HCT116 (cell line): ENCODE measurements around the gene NEK11. TPM values are rescaled to one million over a fixed set of nuclear protein-coding genes. Genes with fewer than 3 reads are reported as not detected.

Experiments
- ATAC-seq: fragments of 200-7000 bp; cut with Tn5 transposase; 2 replicates; pipeline ENCODE4 v1.9.1; 2020; ENCODE audit warnings: mild to moderate bottlenecking, moderate library complexity
- BruUV-seq: library from RNA; stranded (reverse); fragments of 400-500 nt; replicated peaks from 2 replicates; lab custom pipeline; 2021; lab: Mats Ljungman, UMichigan
- CTCF ChIA-PET: fragments of 300-600 bp; sonication (Branson Sonifier 250); formaldehyde crosslinking; loops from one replicate; lab custom pipeline; 2021; ENCODE audit warnings: antibody characterized with exemption; lab: Charles Lee
- POLR2A ChIA-PET: fragments of 300-600, 350-600 bp; sonication (Branson Sonifier 250); formaldehyde crosslinking; loops from one replicate; lab custom pipeline; 2021; ENCODE audit warnings: antibody characterized with exemption; lab: Charles Lee
- RAD21 ChIA-PET, 2 experiments: fragments of 300-600 bp; sonication (Branson Sonifier 250); formaldehyde crosslinking; loops; one replicate each; lab custom pipeline; 2023; ENCODE audit warnings: low total read pairs in 2 of 2; ENCODE audit not compliant: uncharacterized antibody in 2 of 2, unreplicated experiment in 2 of 2, low non-redundant PET in 1 of 2; lab: Charles Lee
- DNase-seq: peaks from one replicate; pipeline ENCODE4 v3.0.0-alpha.2; 2010; ENCODE audit warnings: low read depth, low spot score
- H2AFZ ChIP-seq: fragments of 200-600 bp; shearing (Covaris generic), sonication (generic); 2 replicates; pipeline ENCODE4 v1.6.1; 2017; ENCODE audit warnings: low read depth, mixed run types, mixed read lengths, antibody characterized with exemption, low read length; ENCODE audit not compliant: poor library complexity, severe bottlenecking
- H3K27ac ChIP-seq: 2 replicates; pipeline ENCODE4 v1.5.1; 2012; ENCODE audit warnings: low read depth, low read length
- H3K27me3 ChIP-seq: fragments of 200-600 bp; sonication (generic); 2 replicates; pipeline ENCODE4 v1.6.1; 2016; ENCODE audit warnings: mixed run types, low read length, mixed read lengths; ENCODE audit not compliant: insufficient read depth
- H3K36me3 ChIP-seq, 2 experiments: fragments of 200-500 bp in 1 of 2; fragments of 200-600 bp in 1 of 2; sonication (Bioruptor generic) in 1 of 2; sonication (generic) in 1 of 2; 2 replicates each; pipeline versions ENCODE4 v1.5.1 to v1.6.1; 2014 to 2016; ENCODE audit warnings: low read length in 2 of 2, inconsistent platforms in 1 of 2, mixed read lengths in 1 of 2, mixed run types in 1 of 2; ENCODE audit not compliant: insufficient read depth in 2 of 2, control insufficient read depth in 1 of 2
- H3K4me1 ChIP-seq, 2 experiments: fragments of 200-600 bp in 1 of 2; sonication (generic) in 1 of 2; 2 replicates each; pipeline versions ENCODE4 v1.5.1 to v1.6.1; 2012 to 2017; ENCODE audit warnings: low read length in 2 of 2, inconsistent platforms in 1 of 2, mild to moderate bottlenecking in 1 of 2, mixed read lengths in 1 of 2, mixed run types in 1 of 2, moderate library complexity in 1 of 2; ENCODE audit not compliant: insufficient read depth in 2 of 2, control insufficient read depth in 1 of 2
- H3K4me2 ChIP-seq: fragments of 200-600 bp; sonication (generic); 2 replicates; pipeline ENCODE4 v1.6.1; 2017; ENCODE audit warnings: mixed run types, low read length, mixed read lengths
- H3K4me3 ChIP-seq, 2 experiments: fragments of 200-600 bp in 1 of 2; sonication (generic) in 1 of 2; replicated peaks in 1 of 2; 2 replicates each; pipeline ENCODE4 v1.5.1; 2011 to 2016; ENCODE audit warnings: low read length in 2 of 2, control low read depth in 1 of 2, low read depth in 1 of 2, mild to moderate bottlenecking in 1 of 2, mixed read lengths in 1 of 2, mixed run types in 1 of 2
- H3K79me2 ChIP-seq: fragments of 200-600 bp; sonication (generic); 2 replicates; pipeline ENCODE4 v1.6.1; 2017; ENCODE audit warnings: mild to moderate bottlenecking, mixed run types, low read length, moderate library complexity, mixed read lengths; ENCODE audit not compliant: insufficient read depth
- H3K9ac ChIP-seq: fragments of 200-600 bp; sonication (generic); 2 replicates; pipeline ENCODE4 v1.6.1; 2016; ENCODE audit warnings: low read length, mixed read lengths
- H3K9me2 ChIP-seq: fragments of 200-600 bp; sonication (generic), shearing (Covaris generic); 2 replicates; pipeline ENCODE4 v1.6.1; 2017; ENCODE audit warnings: mixed run types, mild to moderate bottlenecking, moderate library complexity; ENCODE audit not compliant: insufficient read depth
- H3K9me3 ChIP-seq, 2 experiments: fragments of 200-500 bp in 1 of 2; fragments of 200-600 bp in 1 of 2; sonication (Bioruptor generic) in 1 of 2; sonication (generic) in 1 of 2; 2 replicates each; pipeline ENCODE4 v1.6.1; 2014 to 2017; ENCODE audit warnings: low read length in 2 of 2, mixed read lengths in 2 of 2, inconsistent platforms in 1 of 2, low read depth in 1 of 2, mild to moderate bottlenecking in 1 of 2, mixed run types in 1 of 2, moderate library complexity in 1 of 2; ENCODE audit not compliant: control insufficient read depth in 1 of 2, insufficient read depth in 1 of 2
- H4K20me1 ChIP-seq: fragments of 200-600 bp; sonication (generic), shearing (Covaris generic); 2 replicates; pipeline ENCODE4 v1.6.1; 2017; ENCODE audit warnings: mixed run types, mild to moderate bottlenecking, moderate library complexity; ENCODE audit not compliant: insufficient read depth
- CEBPB ChIP-seq: IDR thresholded peaks from 2 replicates; pipeline ENCODE4 v1.6.1; 2012; ENCODE audit warnings: low read depth
- EGR1 ChIP-seq: IDR thresholded peaks from 2 replicates; pipeline ENCODE4 v1.6.1; 2012; ENCODE audit warnings: low read depth
- ELF1 ChIP-seq: IDR thresholded peaks from 2 replicates; pipeline ENCODE4 v1.6.1; 2012; ENCODE audit warnings: low read depth, borderline replicate concordance
- EZH2 ChIP-seq: fragments of 200-600 bp; sonication (generic); IDR thresholded peaks from 2 replicates; pipeline ENCODE4 v1.6.1; 2017; ENCODE audit warnings: antibody characterized with exemption, mixed run types
- EZH2phosphoT487 ChIP-seq: fragments of 200-600 bp; IDR thresholded peaks from 2 replicates; pipeline ENCODE4 v1.6.1; 2018; ENCODE audit warnings: antibody characterized with exemption, borderline replicate concordance
- FOSL1 ChIP-seq: IDR thresholded peaks from 2 replicates; pipeline ENCODE4 v1.6.1; 2012; ENCODE audit warnings: low read depth
- JUND ChIP-seq: IDR thresholded peaks from 2 replicates; pipeline ENCODE4 v1.6.1; 2012
- POLR2AphosphoS5 ChIP-seq: IDR thresholded peaks from 2 replicates; pipeline ENCODE4 v1.6.1; 2011; ENCODE audit warnings: mild to moderate bottlenecking, low read depth, low read length, moderate library complexity
- SIN3A ChIP-seq: IDR thresholded peaks from 2 replicates; pipeline ENCODE4 v1.6.1; 2012; ENCODE audit warnings: low read depth
- SP1 ChIP-seq: IDR thresholded peaks from 2 replicates; pipeline ENCODE4 v1.6.1; 2012; ENCODE audit warnings: low read depth
- TCF7L2 ChIP-seq: IDR thresholded peaks from 2 replicates; pipeline ENCODE4 v1.7.0; 2011; ENCODE audit warnings: borderline replicate concordance, inconsistent platforms; ENCODE audit not compliant: insufficient read depth, insufficient read length; ENCODE audit errors: extremely low read depth
- YY1 ChIP-seq: IDR thresholded peaks from 2 replicates; pipeline ENCODE4 v1.6.1; 2011; ENCODE audit warnings: low read length, low read depth, moderate library complexity, mild to moderate bottlenecking; ENCODE audit not compliant: insufficient replicate concordance; ENCODE audit errors: extremely low read depth
- ZFX ChIP-seq: fragments of 450-650 bp; IDR thresholded peaks from 2 replicates; pipeline ENCODE4 v1.6.1; 2017
- ZNF274 ChIP-seq: fragments of 200-500 bp; sonication (Bioruptor generic); IDR thresholded peaks from 2 replicates; pipeline ENCODE4 v1.6.1; 2014; ENCODE audit warnings: mild to moderate bottlenecking, low read depth, low read length, inconsistent platforms
- intact Hi-C: fragments of 100-400 bp; cut with micrococcal nuclease; formaldehyde crosslinking; loops from 2 replicates; pipeline ENCODE4 v1.10.0; 2022
- total RNA-seq: library from RNA; stranded (reverse); gene quantifications from one replicate; pipeline ENCODE4 v1.2.1, GENCODE V29; 2021; ENCODE audit not compliant: unreplicated experiment
- TF ChIP-seq, protein P1 (sequence below): IDR thresholded peaks from 2 replicates; pipeline ENCODE4 v1.6.1; 2012; ENCODE audit warnings: low read depth
- TF ChIP-seq, protein P2 (sequence below): IDR thresholded peaks from 2 replicates; pipeline ENCODE4 v1.6.1; 2011; ENCODE audit warnings: mild to moderate bottlenecking, low read length, moderate library complexity; ENCODE audit not compliant: insufficient replicate concordance; ENCODE audit errors: extremely low read depth
- TF ChIP-seq, protein P3 (sequence below): IDR thresholded peaks from 2 replicates; pipeline ENCODE4 v1.6.1; 2012

NEK11 gene
- total RNA-seq, 1 experiment from 2014 or later = 3.1 TPM

DNA sequence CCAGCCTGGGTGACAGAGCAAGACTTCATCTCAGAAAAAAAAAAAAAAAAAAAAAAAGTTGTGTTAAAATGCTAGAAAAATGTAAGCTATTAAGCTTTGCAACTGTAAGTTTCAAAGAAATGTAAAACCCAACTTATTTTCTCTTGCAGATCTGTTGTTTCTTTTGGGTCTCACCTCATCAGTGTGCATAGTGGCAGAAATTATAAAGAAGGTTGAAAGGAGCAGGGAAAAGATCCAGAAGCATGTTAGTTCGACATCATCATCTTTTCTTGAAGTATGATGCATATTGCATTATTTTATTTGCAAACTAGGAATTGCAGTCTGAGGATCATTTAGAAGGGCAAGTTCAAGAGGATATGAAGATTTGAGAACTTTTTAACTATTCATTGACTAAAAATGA is 25.6 kb upstream of the NEK11 start (continued):
- TF ChIP-seq POLR2AphosphoS5 = no peak
- no peak for TF ChIP-seq YY1
- TF ChIP-seq SIN3A = no peak
- no peak for TF ChIP-seq TCF7L2
- TF ChIP-seq JUND = no peak
- TF ChIP-seq ZFX = no peak
- TF ChIP-seq, protein P1, sequence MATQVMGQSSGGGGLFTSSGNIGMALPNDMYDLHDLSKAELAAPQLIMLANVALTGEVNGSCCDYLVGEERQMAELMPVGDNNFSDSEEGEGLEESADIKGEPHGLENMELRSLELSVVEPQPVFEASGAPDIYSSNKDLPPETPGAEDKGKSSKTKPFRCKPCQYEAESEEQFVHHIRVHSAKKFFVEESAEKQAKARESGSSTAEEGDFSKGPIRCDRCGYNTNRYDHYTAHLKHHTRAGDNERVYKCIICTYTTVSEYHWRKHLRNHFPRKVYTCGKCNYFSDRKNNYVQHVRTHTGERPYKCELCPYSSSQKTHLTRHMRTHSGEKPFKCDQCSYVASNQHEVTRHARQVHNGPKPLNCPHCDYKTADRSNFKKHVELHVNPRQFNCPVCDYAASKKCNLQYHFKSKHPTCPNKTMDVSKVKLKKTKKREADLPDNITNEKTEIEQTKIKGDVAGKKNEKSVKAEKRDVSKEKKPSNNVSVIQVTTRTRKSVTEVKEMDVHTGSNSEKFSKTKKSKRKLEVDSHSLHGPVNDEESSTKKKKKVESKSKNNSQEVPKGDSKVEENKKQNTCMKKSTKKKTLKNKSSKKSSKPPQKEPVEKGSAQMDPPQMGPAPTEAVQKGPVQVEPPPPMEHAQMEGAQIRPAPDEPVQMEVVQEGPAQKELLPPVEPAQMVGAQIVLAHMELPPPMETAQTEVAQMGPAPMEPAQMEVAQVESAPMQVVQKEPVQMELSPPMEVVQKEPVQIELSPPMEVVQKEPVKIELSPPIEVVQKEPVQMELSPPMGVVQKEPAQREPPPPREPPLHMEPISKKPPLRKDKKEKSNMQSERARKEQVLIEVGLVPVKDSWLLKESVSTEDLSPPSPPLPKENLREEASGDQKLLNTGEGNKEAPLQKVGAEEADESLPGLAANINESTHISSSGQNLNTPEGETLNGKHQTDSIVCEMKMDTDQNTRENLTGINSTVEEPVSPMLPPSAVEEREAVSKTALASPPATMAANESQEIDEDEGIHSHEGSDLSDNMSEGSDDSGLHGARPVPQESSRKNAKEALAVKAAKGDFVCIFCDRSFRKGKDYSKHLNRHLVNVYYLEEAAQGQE = no peak

DNA sequence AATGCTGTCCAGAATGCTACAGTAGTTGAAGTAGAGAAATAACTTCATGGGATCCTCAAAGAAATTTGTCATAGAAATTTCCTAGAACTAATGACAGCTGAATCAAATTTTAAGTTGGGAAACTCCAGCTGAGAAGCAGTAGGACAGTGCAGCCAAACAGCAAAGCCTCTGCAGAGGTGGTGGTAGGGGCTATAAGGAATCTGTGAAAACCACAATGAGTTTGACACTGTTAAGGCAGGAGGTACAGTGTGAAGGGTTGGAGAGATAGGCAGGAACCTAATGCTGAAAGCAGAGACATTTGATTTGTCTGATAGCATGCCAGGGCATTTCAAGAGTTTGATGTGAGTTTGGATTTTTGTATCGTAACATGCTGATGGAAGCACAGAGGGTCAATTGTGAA is 22.1 kb upstream of the NEK11 start:
- Histone ChIP-seq H3K4me1 (no peaks in the 10 kb centered on the region), H3K79me2 (no peaks in the 10 kb centered on the region), H3K27ac (no peak overlapping the region), H3K9ac (no peak overlapping the region), H3K36me3 (peaks cover under 1 to 10% of the 10 kb centered on the region in 2 experiments; a peak in 2 of 4 replicates), H3K9me3 (no peaks in the 10 kb centered on the region), H3K27me3 (no peaks in the 10 kb centered on the region), H3K4me3 (no peak overlapping the region), H3K9me2 (no peaks in the 10 kb centered on the region), H3K4me2 (no peak overlapping the region), H4K20me1 (no peaks in the 10 kb centered on the region), H2AFZ (no peak overlapping the region)
- ATAC-seq (no peak), DNase-seq (no peak)
- RAD21 ChIA-PET = no interaction called here
- intact Hi-C loops = no loop called here
- CTCF ChIA-PET = no interaction called here
- BruUV-seq = no TSS peak
- POLR2A ChIA-PET = no interaction called here
- TF ChIP-seq, protein P2, sequence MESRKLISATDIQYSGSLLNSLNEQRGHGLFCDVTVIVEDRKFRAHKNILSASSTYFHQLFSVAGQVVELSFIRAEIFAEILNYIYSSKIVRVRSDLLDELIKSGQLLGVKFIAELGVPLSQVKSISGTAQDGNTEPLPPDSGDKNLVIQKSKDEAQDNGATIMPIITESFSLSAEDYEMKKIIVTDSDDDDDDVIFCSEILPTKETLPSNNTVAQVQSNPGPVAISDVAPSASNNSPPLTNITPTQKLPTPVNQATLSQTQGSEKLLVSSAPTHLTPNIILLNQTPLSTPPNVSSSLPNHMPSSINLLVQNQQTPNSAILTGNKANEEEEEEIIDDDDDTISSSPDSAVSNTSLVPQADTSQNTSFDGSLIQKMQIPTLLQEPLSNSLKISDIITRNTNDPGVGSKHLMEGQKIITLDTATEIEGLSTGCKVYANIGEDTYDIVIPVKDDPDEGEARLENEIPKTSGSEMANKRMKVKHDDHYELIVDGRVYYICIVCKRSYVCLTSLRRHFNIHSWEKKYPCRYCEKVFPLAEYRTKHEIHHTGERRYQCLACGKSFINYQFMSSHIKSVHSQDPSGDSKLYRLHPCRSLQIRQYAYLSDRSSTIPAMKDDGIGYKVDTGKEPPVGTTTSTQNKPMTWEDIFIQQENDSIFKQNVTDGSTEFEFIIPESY = no peak
- no peak for TF ChIP-seq ELF1
- TF ChIP-seq SP1 = no peak
- no peak for TF ChIP-seq ZNF274
- TF ChIP-seq, protein P1 = no peak
- no peak for TF ChIP-seq SIN3A
- TF ChIP-seq EGR1 = no peak
- no peak for TF ChIP-seq EZH2phosphoT487
- TF ChIP-seq, protein P3, sequence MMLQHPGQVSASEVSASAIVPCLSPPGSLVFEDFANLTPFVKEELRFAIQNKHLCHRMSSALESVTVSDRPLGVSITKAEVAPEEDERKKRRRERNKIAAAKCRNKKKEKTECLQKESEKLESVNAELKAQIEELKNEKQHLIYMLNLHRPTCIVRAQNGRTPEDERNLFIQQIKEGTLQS = no peak
- no peak for TF ChIP-seq CEBPB
- no peak for TF ChIP-seq YY1
- no peak for TF ChIP-seq FOSL1
- no peak for TF ChIP-seq EZH2
